22Rv1 (cell line): ENCODE results near the gene TMEM254.
"Not testable (repeated sequence)": the region's sequence is repeated elsewhere in the genome, so short reads cannot be mapped to it uniquely, and the experiment has no call there.

Experiments
- H3K27ac ChIP-seq: fragments of 450-650 bp; 2 replicates; pipeline ENCODE4 v1.5.1; 2017
- ZFX ChIP-seq: fragments of 450-650 bp; IDR thresholded peaks from 2 replicates; pipeline ENCODE4 v1.6.1; 2017; ENCODE audit warnings: antibody characterized with exemption, borderline replicate concordance
- TF ChIP-seq, protein P1 (sequence below): fragments of 450-650 bp; IDR thresholded peaks from 2 replicates; pipeline ENCODE4 v1.5.1; 2017; ENCODE audit warnings: mild to moderate bottlenecking

Gene TMEM254

DNA sequence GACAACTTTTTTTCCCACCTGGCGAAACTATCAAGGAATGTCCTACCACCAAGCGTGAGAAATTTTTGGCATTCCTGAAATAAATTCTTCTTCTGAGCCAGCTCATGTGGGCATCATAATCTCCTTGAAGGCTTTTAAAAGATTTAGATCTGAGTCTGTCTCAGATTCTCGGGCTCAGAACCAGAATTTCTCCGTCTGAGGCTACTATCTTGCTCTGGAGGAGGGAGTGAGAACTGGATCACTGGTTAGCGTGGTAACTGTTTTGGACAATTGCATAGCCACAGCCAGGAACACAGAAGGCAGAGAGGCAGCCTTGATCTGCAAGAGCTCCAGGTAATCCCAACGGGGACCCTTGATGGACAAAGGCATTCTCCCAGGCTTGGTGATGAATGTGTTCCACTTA is 53.0 kb downstream of the TMEM254 start:
- H3K27ac ChIP-seq = no peak overlapping the region
- TF ChIP-seq, protein P1, sequence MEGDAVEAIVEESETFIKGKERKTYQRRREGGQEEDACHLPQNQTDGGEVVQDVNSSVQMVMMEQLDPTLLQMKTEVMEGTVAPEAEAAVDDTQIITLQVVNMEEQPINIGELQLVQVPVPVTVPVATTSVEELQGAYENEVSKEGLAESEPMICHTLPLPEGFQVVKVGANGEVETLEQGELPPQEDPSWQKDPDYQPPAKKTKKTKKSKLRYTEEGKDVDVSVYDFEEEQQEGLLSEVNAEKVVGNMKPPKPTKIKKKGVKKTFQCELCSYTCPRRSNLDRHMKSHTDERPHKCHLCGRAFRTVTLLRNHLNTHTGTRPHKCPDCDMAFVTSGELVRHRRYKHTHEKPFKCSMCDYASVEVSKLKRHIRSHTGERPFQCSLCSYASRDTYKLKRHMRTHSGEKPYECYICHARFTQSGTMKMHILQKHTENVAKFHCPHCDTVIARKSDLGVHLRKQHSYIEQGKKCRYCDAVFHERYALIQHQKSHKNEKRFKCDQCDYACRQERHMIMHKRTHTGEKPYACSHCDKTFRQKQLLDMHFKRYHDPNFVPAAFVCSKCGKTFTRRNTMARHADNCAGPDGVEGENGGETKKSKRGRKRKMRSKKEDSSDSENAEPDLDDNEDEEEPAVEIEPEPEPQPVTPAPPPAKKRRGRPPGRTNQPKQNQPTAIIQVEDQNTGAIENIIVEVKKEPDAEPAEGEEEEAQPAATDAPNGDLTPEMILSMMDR = no peak
- TF ChIP-seq ZFX = no peak

DNA sequence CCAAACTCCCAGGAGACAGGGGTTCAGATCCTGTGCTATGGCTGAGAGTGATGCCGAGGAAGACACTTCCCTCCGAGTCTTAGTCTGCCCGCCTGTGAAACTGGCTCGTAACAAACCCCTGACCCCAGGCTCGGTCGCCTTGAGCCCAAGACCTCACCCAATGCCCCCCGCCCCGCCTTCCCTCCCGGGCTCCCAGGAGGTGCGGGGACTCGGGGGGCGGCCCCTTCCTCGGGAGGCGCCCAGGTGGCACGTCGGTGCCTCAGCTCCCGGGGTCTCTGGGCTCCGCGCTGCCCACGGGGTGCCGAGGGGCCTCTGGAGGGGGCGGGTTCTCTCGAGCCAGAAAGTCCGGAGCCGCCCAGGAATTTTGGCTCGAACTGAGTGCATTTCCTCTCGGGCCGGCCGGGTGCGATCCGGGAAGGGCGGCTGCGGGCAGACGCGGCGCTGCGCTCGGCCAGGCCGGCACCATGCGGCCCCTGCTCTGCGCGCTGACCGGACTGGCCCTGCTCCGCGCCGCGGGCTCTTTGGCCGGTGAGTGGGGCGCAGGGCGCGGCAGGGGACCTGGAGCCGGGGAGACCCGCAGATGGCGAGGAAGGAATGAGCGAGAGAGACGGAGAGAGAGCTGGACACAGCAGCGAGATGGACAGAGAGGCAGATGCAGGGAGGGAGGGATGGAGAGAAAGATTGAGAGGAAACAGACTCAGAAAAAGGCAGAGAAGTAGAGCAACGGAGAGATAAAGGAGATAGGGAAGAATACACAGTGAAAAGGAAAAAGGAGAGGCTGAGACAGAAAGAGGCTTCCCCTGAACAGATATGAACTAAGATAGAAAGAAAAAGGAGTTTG is 54.1 kb downstream of the TMEM254 start, which contains the start of gene PLAC9:
Gene PLAC9 (plus strand): TSS at position 432 of the 841 bp plus-strand sequence. CDS start 33 bp downstream, at position 465.
- H3K27ac ChIP-seq = no peak within 1 kb of the TSS
- TF ChIP-seq, protein P1 = no peak
- TF ChIP-seq ZFX = no peak

DNA sequence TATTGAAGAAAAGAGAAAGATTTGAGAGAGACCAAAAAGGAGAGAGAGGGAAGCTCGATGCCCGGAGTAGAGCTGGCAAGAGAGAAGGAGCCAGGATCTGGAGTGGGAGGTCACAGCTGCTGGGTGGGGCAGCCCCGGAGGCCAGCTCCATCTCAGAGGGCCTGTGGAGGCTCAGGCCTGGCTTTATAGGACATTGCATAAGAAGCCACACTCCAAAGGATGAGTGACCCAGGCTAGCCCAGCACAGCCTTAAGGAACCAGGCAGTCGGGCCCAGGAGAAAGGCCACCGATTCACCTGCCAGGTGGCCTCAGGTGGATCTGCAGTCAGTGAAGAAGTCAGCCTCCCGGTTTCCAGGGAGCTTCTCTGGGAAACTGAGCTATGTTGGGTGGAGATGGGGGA is 54.7 kb downstream of the TMEM254 start:
- TF ChIP-seq, protein P1 = no peak
- no peak for TF ChIP-seq ZFX
- H3K27ac ChIP-seq = no peak overlapping the region

DNA sequence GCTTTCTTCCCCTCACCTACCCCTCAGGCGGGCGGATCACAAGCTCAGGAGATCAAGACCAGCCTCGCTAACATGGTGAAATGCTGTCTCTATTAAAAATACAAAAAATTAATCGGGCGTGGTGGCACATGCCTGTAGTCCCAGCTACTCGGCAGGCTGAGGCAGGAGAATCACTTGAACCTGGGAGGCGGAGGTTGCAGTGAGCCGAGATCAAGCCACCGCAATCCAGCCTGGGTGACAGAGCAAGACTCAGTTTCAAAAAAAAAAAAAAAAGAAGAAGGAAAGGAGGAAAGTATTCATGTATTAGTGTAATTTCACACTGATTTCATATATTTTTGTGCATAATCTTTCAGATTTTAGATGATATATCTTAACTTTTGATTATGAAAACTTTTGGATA is 55.2 kb downstream of the TMEM254 start:
- H3K27ac ChIP-seq = not testable (repeated sequence)

DNA sequence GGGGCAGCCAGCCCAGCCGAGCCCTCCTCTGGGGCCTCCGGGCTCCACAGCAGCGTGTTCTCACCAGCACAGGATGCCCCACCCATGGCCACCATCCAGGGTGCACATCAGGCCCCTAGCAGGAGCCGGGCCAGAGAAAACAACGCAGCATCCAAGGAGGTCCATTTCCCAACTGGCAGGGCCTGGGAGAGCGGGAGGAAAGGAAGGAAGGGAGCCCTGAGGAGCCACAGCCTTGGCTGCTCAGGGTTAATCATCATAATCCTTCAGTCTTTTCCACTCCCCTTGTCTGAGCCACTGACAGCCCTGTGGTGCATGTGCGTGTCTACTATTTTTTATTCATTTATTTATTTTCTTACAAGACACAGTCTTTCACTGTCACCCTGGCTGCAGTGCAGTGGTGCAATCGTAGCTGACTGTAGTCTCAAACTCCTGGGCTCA is 57.7 kb downstream of the TMEM254 start:
- no peak overlapping the region for H3K27ac ChIP-seq
- TF ChIP-seq, protein P1 = no peak
- no peak for TF ChIP-seq ZFX

DNA sequence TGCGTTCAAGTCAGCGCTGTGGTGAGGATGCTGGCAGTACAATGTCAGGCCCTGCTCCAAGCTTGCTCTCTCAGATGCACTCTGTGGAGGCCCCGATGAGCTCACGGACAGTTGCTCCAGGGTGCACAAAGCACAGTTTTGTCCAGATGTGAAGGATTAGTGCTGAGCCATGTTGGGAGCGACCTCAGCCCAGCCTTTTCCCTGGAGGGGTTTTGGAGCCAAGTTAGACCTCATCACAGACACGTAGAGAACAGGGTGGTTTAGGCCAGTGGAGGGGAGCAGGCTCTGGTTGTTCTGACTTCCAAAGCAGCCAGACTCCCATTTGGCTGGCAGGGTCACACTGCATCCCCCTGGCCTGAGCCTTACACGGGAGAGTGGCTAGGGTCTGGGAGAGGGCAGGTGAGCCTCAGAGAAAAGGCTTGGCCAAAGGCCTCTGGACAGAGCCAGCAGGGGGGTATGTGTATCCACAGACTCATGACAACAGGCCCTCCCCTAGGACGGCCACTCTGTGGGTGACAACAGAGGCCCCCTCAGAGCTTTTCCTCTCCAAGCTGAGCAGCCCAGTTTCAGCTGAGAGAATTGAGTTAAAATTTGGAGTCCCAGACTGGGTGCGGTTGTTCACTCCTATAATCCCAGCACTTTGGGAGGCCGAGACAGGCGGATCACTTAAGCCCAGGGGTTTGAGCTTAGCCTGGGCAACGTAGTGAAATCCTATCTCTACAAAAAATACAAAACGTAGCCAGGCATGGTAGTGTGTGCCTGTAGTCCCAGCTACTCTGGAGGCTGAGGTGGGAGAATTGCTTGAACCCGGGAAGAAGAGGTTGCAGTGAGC is 58.8 kb downstream of the TMEM254 start:
- H3K27ac ChIP-seq = no peak overlapping the region
- no peak for TF ChIP-seq ZFX
- TF ChIP-seq, protein P1 = no peak

DNA sequence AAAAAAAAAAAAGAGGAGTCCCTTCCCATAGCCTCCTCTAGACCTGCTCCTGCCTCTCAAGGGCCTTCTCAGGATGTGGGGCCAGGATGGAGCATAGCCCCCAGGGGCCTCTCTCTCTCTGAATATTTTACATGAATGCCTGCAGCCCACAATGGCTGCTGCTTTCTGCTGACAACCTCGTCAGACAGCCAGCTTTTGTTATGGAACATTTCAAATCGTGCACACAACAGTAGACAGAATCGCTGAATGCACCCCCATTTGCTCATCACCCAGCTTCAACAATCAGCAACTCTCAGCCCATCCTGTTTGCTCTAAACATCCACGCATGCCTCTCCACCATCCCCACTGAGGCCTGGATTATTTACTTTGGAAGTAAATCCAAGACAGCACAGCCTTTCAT is 59.5 kb downstream of the TMEM254 start:
- TF ChIP-seq, protein P1 = no peak
- no peak for TF ChIP-seq ZFX
- no peak overlapping the region for H3K27ac ChIP-seq
